LNCAP (cell line): ENCODE results near the gene OSBPL8.

Experiments used
- CTCF ChIP-seq: fragments of 450-650 bp; IDR thresholded peaks from 2 replicates; pipeline ENCODE4 v1.5.1; 2017; ENCODE audit warnings: mild to moderate bottlenecking

Gene OSBPL8

GRCh38 chr12:76555231-76555767, 4.3 kb downstream of the OSBPL8 start:
- TF ChIP-seq CTCF = no peak

- no peak for TF ChIP-seq CTCF
Observed at GRCh38 chr12:76554405-76555230, 5.0 kb downstream of the OSBPL8 start.

- TF ChIP-seq CTCF = no peak
Observed at GRCh38 chr12:76552343-76552938, 7.1 kb downstream of the OSBPL8 start.

- no peak for TF ChIP-seq CTCF
Observed at GRCh38 chr12:76551482-76551888, 8.1 kb downstream of the OSBPL8 start.

- no peak for TF ChIP-seq CTCF
Observed at GRCh38 chr12:76549131-76549530, 10.4 kb downstream of the OSBPL8 start.

- TF ChIP-seq CTCF = no peak
Observed at GRCh38 chr12:76548222-76548837, 11.2 kb downstream of the OSBPL8 start.

- no peak for TF ChIP-seq CTCF
Observed at GRCh38 chr12:76547526-76547925, 12.0 kb downstream of the OSBPL8 start.
